Activated T-cell treated with anti-CD3 and anti-CD28 coated beads, Interleukin-2, amount 50 U/mL, for 4 hours (primary cell): Measurements from ENCODE around the gene ATP10A. TPM values are rescaled to one million over a fixed set of nuclear protein-coding genes. Genes with fewer than 3 reads are reported as not detected.

ENCODE experiments used
- ATAC-seq, 2 donors: fragments of 200-7000 bp; cut with Tn5 transposase; one replicate each; pipeline ENCODE4 v1.10.0; 2021
- DNase-seq: peaks from one replicate; pipeline ENCODE4 v3.0.0-alpha.2; 2020
- H3K27me3 Mint-ChIP-seq: one replicate; pipeline ENCODE4 v1.8.0; 2021; ENCODE audit warnings: low read depth, mixed read lengths
- H3K36me3 Mint-ChIP-seq: one replicate; pipeline ENCODE4 v1.8.0; 2022; ENCODE audit warnings: mixed read lengths; ENCODE audit not compliant: insufficient read depth
- H3K4me1 Mint-ChIP-seq: one replicate; pipeline ENCODE4 v1.8.0; 2021; ENCODE audit warnings: low read depth, mixed read lengths
- H3K4me3 Mint-ChIP-seq: one replicate; pipeline ENCODE4 v1.8.0; 2021; ENCODE audit warnings: mild to moderate bottlenecking, moderate library complexity, mixed read lengths
- H3K9me3 Mint-ChIP-seq: one replicate; pipeline ENCODE4 v1.8.0; 2021; ENCODE audit warnings: mixed read lengths
- total RNA-seq, 3 donors: library from RNA; stranded (reverse); gene quantifications; one replicate each; pipeline ENCODE4 v1.2.1, GENCODE V29; 2021

ATP10A gene
- total RNA-seq, 3 donors from 2014 or later = 27.0 to 31.6 (median 31.3) TPM

GRCh38 chr15:25728816-25729215 is 134.3 kb downstream of the ATP10A start:
- Mint-ChIP-seq H3K4me1 (no peaks in the 10 kb centered on the region), H3K27me3 (no peaks in the 10 kb centered on the region)
- ATAC-seq = no peak

GRCh38 chr15:25727867-25728600 is 135.1 kb downstream of the ATP10A start:
- Mint-ChIP-seq H3K9me3 (no peaks in the 10 kb centered on the region), H3K27me3 (no peaks in the 10 kb centered on the region), H3K36me3 (peaks cover 10% of the 10 kb centered on the region), H3K4me1 (no peaks in the 10 kb centered on the region), H3K4me3 (no peak overlapping the region)
- no peak for ATAC-seq
- no peak for DNase-seq

More at GRCh38 chr15:25728816-25729215, 134.3 kb downstream of the ATP10A start:
- peaks cover 10% of the 10 kb centered on the region for H3K36me3 Mint-ChIP-seq
- H3K4me3 Mint-ChIP-seq = no peak overlapping the region
- no peaks in the 10 kb centered on the region for H3K9me3 Mint-ChIP-seq
- no peak for DNase-seq

- DNase-seq = no peak
- H3K36me3 Mint-ChIP-seq = peaks cover 15% of the 10 kb centered on the region
- H3K27me3 Mint-ChIP-seq = no peaks in the 10 kb centered on the region
- no peaks in the 10 kb centered on the region for H3K9me3 Mint-ChIP-seq
- no peak overlapping the region for H3K4me3 Mint-ChIP-seq
- ATAC-seq = no peak
- H3K4me1 Mint-ChIP-seq = no peaks in the 10 kb centered on the region
These were observed 136.0 kb downstream of the ATP10A start for GRCh38 chr15:25727116-25727515.

- Mint-ChIP-seq H3K4me3 (no peak overlapping the region), H3K4me1 (no peaks in the 10 kb centered on the region), H3K27me3 (no peaks in the 10 kb centered on the region), H3K36me3 (peaks cover 18% of the 10 kb centered on the region), H3K9me3 (no peaks in the 10 kb centered on the region)
- DNase-seq = no peak
- no peak for ATAC-seq
These were observed 137.4 kb downstream of the ATP10A start for GRCh38 chr15:25725758-25726157.

- Mint-ChIP-seq H3K4me3 (no peak overlapping the region), H3K27me3 (no peaks in the 10 kb centered on the region), H3K36me3 (peaks cover 18% of the 10 kb centered on the region), H3K9me3 (no peaks in the 10 kb centered on the region), H3K4me1 (no peaks in the 10 kb centered on the region)
- no peak for ATAC-seq
- DNase-seq = no peak
These were observed 138.2 kb downstream of the ATP10A start for GRCh38 chr15:25724899-25725298.

- DNase-seq = no peak
- Mint-ChIP-seq H3K36me3 (peaks cover 18% of the 10 kb centered on the region), H3K9me3 (no peaks in the 10 kb centered on the region), H3K27me3 (no peaks in the 10 kb centered on the region), H3K4me1 (no peaks in the 10 kb centered on the region), H3K4me3 (no peak overlapping the region)
- no peak for ATAC-seq
These were observed 141.5 kb downstream of the ATP10A start for GRCh38 chr15:25721605-25721955.

- no peak for ATAC-seq
- no peaks in the 10 kb centered on the region for H3K27me3 Mint-ChIP-seq
- H3K4me3 Mint-ChIP-seq = no peak overlapping the region
- no peak for DNase-seq
- no peaks in the 10 kb centered on the region for H3K9me3 Mint-ChIP-seq
- H3K36me3 Mint-ChIP-seq = peaks cover 10% of the 10 kb centered on the region
- H3K4me1 Mint-ChIP-seq = no peaks in the 10 kb centered on the region
These were observed 143.8 kb downstream of the ATP10A start for GRCh38 chr15:25719101-25719985.

- H3K36me3 Mint-ChIP-seq = peaks cover 10% of the 10 kb centered on the region
- no peak overlapping the region for H3K4me3 Mint-ChIP-seq
- DNase-seq = no peak
- no peaks in the 10 kb centered on the region for H3K4me1 Mint-ChIP-seq
- no peaks in the 10 kb centered on the region for H3K9me3 Mint-ChIP-seq
- ATAC-seq = peak in 1 of 2 donors; percentile 24
- H3K27me3 Mint-ChIP-seq = no peaks in the 10 kb centered on the region
These were observed 144.5 kb downstream of the ATP10A start for GRCh38 chr15:25718597-25718996.

- H3K36me3 Mint-ChIP-seq = peaks cover 10% of the 10 kb centered on the region
- no peak overlapping the region for H3K4me3 Mint-ChIP-seq
- no peaks in the 10 kb centered on the region for H3K27me3 Mint-ChIP-seq
- no peak for DNase-seq
- no peak for ATAC-seq
- H3K4me1 Mint-ChIP-seq = no peaks in the 10 kb centered on the region
- H3K9me3 Mint-ChIP-seq = no peaks in the 10 kb centered on the region
These were observed 145.0 kb downstream of the ATP10A start for GRCh38 chr15:25718169-25718536.

GRCh38 chr15:25717457-25718168 is 145.5 kb downstream of the ATP10A start:
- ATAC-seq (no peak), DNase-seq (no peak)
- Mint-ChIP-seq H3K4me1 (no peaks in the 10 kb centered on the region), H3K9me3 (no peaks in the 10 kb centered on the region), H3K4me3 (no peak overlapping the region), H3K36me3 (peaks cover 8% of the 10 kb centered on the region), H3K27me3 (no peaks in the 10 kb centered on the region)

- Mint-ChIP-seq H3K36me3 (peaks cover 6% of the 10 kb centered on the region), H3K4me3 (no peak overlapping the region), H3K4me1 (no peaks in the 10 kb centered on the region), H3K27me3 (no peaks in the 10 kb centered on the region), H3K9me3 (no peaks in the 10 kb centered on the region)
- ATAC-seq (no peak), DNase-seq (no peak)
These were observed 146.0 kb downstream of the ATP10A start for GRCh38 chr15:25717127-25717456.

- Mint-ChIP-seq H3K36me3 (peaks cover 1% of the 10 kb centered on the region), H3K9me3 (no peaks in the 10 kb centered on the region), H3K27me3 (no peaks in the 10 kb centered on the region), H3K4me3 (no peak overlapping the region), H3K4me1 (no peaks in the 10 kb centered on the region)
- ATAC-seq = no peak
- DNase-seq = no peak
These were observed 146.6 kb downstream of the ATP10A start for GRCh38 chr15:25716414-25717126.

GRCh38 chr15:25715536-25716413 is 147.4 kb downstream of the ATP10A start:
- Mint-ChIP-seq H3K4me3 (no peak overlapping the region), H3K4me1 (no peaks in the 10 kb centered on the region), H3K9me3 (no peaks in the 10 kb centered on the region), H3K27me3 (no peaks in the 10 kb centered on the region), H3K36me3 (no peaks in the 10 kb centered on the region)
- ATAC-seq = no peak
- no peak for DNase-seq
